ENCODE measurements around the gene RAB11FIP5.

Gene RAB11FIP5

DNA sequence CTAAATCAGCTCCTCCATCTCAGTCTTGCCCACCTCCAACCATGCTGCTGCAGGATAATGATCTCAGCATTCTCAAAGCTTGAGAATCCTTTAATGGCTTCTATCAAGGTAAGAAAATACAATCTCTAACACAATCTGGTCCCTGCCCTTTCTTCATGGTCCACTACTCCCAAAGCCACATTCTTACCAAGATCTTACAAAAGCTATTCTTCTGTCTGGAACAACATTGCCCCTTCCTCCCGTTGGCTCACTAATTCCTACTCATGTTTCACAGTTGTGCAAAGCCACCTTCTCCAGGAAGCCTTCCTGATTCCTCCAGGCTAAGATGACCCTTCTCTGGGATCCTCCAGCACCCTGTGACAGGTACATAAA is 35.3 kb downstream of the RAB11FIP5 start:
- peaks cover 9 to 76% (median 43%) of the 10 kb centered on the region in 11 experiments; a peak in 17 of 22 replicates for H4K20me1 ChIP-seq
- H3K9ac ChIP-seq, result 0 out of 22 replicates have a peak overlapping the region, but pooled peaks of 1 of the 11 experiments have one; percentile 6
- H3K4me2 ChIP-seq, result peak overlapping the region in 8 of 11 experiments; percentile 71 to 89 (median 82); a peak in 15 of 22 replicates
- H3K27me3 ChIP-seq, result no peaks in the 10 kb centered on the region
- no peak for TF ChIP-seq Cebpa-rat (IDR thresholded peaks at IDR 0.05)
- no peak overlapping the region; a peak in 1 of 22 replicates for H3K27ac ChIP-seq
- no peak overlapping the region for H3K4me3 ChIP-seq
- H3K9me3 ChIP-seq (replicated peaks in 1 of 11), result no peaks in the 10 kb centered on the region
- peaks cover 20 to 57% (median 49%) of the 10 kb centered on the region in 10 experiments for H3K4me1 ChIP-seq
- peaks cover 0 to 58% (median 13%) of the 10 kb centered on the region in 11 experiments; a peak in 13 of 22 replicates for H3K36me3 ChIP-seq

DNA sequence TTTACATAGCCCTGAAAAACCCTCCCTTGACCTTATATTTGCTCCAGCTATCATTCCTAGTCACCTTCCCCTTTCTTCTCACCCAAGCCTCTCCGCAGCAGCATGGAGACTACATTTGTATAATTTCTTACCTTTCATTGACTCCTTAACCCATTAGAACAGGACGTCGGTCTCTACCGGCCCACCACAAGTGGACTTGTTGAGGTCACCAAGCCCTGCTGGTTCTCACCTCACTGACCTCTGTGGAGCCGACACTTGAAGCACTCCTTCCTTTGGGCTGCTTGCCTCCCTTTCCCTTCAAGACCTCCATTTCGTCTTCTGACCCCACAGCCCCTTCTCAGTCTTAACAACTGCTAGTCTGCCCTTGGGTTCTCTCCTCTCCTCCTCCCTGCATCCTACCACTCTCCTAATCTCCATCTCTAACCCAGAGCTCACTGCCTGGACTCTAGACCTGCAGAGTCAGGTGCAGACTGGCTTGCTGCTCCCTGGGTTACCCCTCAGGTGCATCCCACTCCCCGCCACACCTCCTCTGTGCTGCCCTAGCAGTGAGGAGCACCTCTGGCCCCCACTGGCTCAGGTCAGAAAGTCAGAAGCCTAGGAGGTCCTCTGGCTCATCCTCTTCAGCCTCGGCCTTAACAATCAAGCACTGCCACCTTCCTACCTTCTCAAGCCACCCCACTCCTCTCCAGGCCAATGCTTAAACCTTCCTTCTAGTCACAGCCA is 35.9 kb downstream of the RAB11FIP5 start:
- H3K36me3 ChIP-seq, result peaks cover 0 to 58% (median 12%) of the 10 kb centered on the region in 11 experiments; a peak in 13 of 22 replicates
- H3K27me3 ChIP-seq, result no peaks in the 10 kb centered on the region
- H3K9ac ChIP-seq, result 0 out of 22 replicates have a peak overlapping the region, but pooled peaks of 1 of the 11 experiments have one; percentile 6
- H4K20me1 ChIP-seq, result peaks cover 9 to 70% (median 38%) of the 10 kb centered on the region in 11 experiments; a peak in 17 of 22 replicates
- no peaks in the 10 kb centered on the region for H3K9me3 ChIP-seq (replicated peaks in 1 of 11)
- H3K4me2 ChIP-seq, result peak overlapping the region in 3 of 11 experiments; percentile 82 to 84 (median 83); a peak in 4 of 22 replicates
- H3K27ac ChIP-seq, result no peak overlapping the region
- H3K4me3 ChIP-seq, result no peak overlapping the region
- H3K4me1 ChIP-seq, result peaks cover 24 to 57% (median 52%) of the 10 kb centered on the region in 10 experiments
- TF ChIP-seq Cebpa-rat (IDR thresholded peaks at IDR 0.05), result no peak

DNA sequence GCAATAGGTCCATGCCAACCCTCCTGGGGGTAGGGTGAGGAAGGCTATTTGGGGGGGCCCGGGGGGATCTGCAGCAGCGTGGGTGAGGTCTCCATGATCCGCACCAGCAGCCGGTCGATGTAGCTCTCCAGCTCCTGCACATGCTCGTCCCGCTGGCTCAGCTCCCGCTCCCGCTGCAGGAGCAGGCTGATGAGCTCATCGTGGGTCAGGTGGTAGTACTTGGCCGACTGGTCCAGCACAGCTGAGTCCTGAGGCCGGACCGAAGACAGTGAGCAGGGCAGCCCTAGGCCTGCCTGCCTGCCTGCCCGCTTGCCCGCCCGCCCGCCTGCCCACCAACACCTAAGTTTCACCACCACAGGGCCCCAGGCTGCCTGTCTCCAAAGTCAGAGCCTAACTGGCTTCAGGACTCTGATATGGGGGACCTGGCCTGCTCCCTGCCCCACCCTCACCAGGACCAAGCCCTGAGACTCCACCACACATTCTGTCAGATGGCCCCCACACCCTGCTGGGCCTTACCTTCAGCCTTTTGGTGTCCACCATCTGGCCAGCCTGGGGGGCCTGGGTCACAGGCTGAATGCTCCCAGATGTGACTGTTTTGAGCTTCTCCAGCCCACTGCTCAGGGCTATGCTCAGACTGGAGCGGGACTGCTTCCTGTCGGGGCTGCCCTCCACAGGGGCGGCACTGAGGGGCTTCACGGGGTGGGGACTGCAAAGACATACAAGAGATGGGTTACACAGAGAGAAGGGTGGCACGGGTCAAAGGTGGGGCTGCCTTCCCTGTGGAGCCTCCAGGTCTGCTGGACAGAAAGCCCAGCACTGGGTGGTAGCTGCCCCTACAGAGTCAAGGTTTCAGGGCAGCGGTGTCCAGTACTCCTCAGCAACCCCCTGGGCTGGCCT is 37.0 kb downstream of the RAB11FIP5 start:
- no peak overlapping the region for H3K4me2 ChIP-seq
- no peak overlapping the region for H3K9ac ChIP-seq
- H4K20me1 ChIP-seq, result peaks cover 5 to 60% (median 29%) of the 10 kb centered on the region in 11 experiments; a peak in 16 of 22 replicates
- peaks cover 14 to 47% (median 42%) of the 10 kb centered on the region in 10 experiments for H3K4me1 ChIP-seq
- H3K4me3 ChIP-seq, result no peak overlapping the region
- H3K9me3 ChIP-seq (replicated peaks in 1 of 11), result no peaks in the 10 kb centered on the region
- TF ChIP-seq Cebpa-rat (IDR thresholded peaks at IDR 0.05), result no peak
- no peaks in the 10 kb centered on the region for H3K27me3 ChIP-seq
- no peak overlapping the region for H3K27ac ChIP-seq
- peaks cover 0 to 58% (median 12%) of the 10 kb centered on the region in 11 experiments; a peak in 13 of 22 replicates for H3K36me3 ChIP-seq

DNA sequence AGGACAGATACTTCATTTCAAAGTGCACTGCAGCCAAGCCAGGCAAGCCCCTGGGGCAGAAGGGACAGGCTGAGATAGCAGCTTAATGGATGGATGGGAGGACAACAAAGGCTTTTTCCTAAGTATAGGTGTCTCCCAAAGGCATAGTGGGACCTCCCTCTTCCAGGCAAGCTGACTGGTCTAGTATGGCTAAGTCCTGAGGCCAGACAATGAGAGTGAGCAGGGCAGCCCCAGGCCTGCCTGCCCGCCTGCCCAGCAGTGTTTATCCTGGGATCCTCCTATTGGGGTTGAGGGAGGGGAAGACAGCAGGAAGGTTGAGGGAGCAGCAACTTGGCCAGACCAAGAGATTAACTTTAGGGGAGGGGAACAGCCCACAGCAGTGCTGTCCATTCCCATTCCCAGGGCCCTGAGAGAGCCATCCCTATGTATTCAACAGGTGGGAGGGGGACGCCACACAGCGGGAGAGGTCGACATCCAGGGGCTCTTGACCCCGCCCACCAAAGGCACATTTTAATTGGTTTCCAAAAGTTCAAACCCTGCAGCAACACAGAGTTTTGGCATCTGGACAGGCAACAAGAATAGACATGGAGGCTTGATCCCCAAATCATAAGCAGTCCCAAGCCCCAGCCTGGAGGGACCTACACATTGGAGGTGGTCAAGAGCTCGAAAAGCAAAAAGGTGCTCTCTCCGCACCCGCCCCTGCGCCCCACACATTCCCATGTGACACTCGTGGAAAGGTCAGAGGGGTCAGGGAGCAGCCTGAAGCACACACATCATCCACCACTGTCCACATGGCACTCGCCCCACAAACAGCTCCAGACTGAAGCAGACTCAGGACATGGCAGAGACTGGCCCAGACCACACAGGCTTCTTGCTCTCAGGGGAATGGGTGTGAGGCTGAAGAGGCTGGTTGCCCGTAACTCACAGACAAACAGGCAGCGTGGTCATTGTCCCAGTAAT is 38.4 kb downstream of the RAB11FIP5 start:
- Histone ChIP-seq H3K27ac (no peak overlapping the region), H3K27me3 (no peaks in the 10 kb centered on the region), H3K36me3 (peaks cover 0 to 47% (median 11%) of the 10 kb centered on the region in 11 experiments; a peak in 11 of 22 replicates), H3K4me3 (no peak overlapping the region), H3K9ac (0 out of 22 replicates have a peak overlapping the region, but pooled peaks of 2 of the 11 experiments have one; percentile 10 to 14), H3K4me1 (peaks cover 13 to 44% (median 38%) of the 10 kb centered on the region in 10 experiments), H4K20me1 (peaks cover 3 to 47% (median 21%) of the 10 kb centered on the region in 11 experiments; a peak in 15 of 22 replicates), H3K9me3 (replicated peaks in 1 of 11) (no peaks in the 10 kb centered on the region), H3K4me2 (no peak overlapping the region)
- TF ChIP-seq Cebpa-rat (IDR thresholded peaks at IDR 0.05), result no peak

DNA sequence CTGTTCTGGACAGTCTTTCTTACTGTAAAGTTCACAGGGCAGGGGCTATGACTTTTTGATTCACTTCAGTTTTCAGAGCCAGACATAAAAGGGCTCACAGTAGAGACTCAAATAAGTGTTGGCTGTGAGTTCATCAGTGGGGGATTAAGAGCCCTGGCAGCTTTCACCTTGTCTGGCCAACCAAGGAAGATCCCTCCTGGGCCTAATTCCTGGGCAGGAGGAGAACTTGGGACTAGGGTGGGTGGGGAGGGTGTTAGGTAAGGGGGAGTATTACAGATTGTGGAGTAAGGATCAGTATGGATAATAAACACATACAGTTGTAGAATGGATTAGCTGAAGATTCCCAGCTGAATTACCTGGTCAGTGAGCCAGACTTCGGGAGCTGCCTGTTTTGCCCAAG is 40.3 kb downstream of the RAB11FIP5 start:
- Histone ChIP-seq H3K9ac (peak overlapping the region in 9 of 11 experiments; percentile 87 to 92 (median 89); a peak in 17 of 22 replicates), H4K20me1 (peaks cover 0 to 47% (median 12%) of the 10 kb centered on the region in 11 experiments; a peak in 12 of 22 replicates), H3K4me2 (peak overlapping the region; percentile 88 to 97 (median 93)), H3K4me1 (peaks cover 18 to 31% (median 25%) of the 10 kb centered on the region in 10 experiments), H3K9me3 (replicated peaks in 1 of 11) (no peaks in the 10 kb centered on the region), H3K4me3 (peak overlapping the region; percentile 75 to 92 (median 81); a peak in 18 of 20 replicates), H3K27ac (peak overlapping the region in 7 of 11 experiments; percentile 81 to 93 (median 91); a peak in 6 of 22 replicates), H3K36me3 (peaks cover 0 to 34% (median 11%) of the 10 kb centered on the region in 11 experiments; a peak in 11 of 22 replicates), H3K27me3 (no peaks in the 10 kb centered on the region)
- TF ChIP-seq Cebpa-rat (IDR thresholded peaks at IDR 0.05), result no peak

DNA sequence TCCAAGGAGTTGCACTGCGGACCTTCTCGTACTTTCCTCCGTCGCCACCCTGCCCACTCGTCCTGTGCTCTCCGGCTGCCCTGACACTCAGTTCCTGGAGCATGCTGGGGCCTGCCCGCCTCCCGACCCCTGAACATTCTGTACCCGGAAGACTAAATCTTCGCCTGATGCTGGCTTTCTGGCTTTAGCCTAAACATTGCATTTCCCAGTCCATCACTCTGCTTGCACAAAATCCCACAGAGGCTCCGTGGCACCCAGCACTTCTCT is 40.7 kb downstream of the RAB11FIP5 start:
- peak overlapping the region; percentile 79 to 92 (median 89) for H3K9ac ChIP-seq
- peaks cover 0 to 43% (median 9%) of the 10 kb centered on the region in 11 experiments; a peak in 12 of 22 replicates for H4K20me1 ChIP-seq
- no peaks in the 10 kb centered on the region for H3K9me3 ChIP-seq (replicated peaks in 1 of 11)
- H3K4me2 ChIP-seq, result peak overlapping the region; percentile 88 to 97 (median 93)
- peak overlapping the region in 10 of 11 experiments; percentile 80 to 93 (median 90); a peak in 19 of 22 replicates for H3K27ac ChIP-seq
- H3K36me3 ChIP-seq, result peaks cover 0 to 30% (median 11%) of the 10 kb centered on the region in 11 experiments; a peak in 11 of 22 replicates
- no peaks in the 10 kb centered on the region for H3K27me3 ChIP-seq
- peak overlapping the region; percentile 75 to 92 (median 81) for H3K4me3 ChIP-seq
- peaks cover 15 to 27% (median 22%) of the 10 kb centered on the region in 10 experiments for H3K4me1 ChIP-seq
- no peak for TF ChIP-seq Cebpa-rat (IDR thresholded peaks at IDR 0.05)

DNA sequence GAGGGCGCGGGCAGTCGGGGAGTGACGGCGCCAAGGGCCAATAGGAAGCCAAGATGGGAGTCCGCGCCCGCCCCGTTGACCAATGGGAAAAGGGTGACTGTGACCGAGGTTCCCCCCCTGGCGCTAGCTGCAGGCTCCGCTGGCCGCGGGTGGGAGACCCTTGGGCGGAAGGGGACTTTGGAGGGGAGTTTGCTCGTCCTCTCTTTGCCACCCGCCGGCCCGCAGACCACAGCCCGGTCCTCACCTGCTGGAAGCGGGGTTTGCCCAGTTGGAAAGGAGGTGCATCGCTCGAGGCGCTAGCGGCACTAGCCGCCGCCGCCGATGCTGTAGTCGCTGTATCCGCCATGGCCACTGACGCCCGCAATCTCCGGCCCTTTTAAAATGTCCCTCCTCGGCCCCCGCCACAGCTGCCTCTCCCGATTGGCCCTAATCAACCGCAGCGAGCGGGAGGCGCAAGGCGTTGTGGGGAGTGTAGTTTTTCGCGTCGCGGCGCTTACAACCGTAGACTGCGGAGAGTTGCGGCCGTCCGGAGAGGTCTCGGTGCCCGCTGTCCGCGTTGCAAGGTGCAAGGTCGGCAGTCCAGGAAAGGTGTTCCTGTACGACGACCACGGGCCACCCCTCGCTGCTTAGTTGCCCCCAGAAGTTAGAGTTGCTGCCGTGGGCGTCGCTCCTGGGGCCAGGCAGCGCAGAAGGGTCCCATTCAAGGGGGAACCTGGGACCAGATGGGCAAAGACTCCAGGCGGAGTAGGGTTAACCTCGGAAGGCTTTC is 41.2 kb downstream of the RAB11FIP5 start, which contains the start of gene SFXN5:
SFXN5 (minus strand) TSS at position 353 of the 769 bp plus-strand sequence; CDS start at position 346, 7 bp downstream.
- Histone ChIP-seq H3K27ac (peak within 1 kb of the TSS; percentile 70 to 93 (median 90)), H3K36me3 (peaks cover 0 to 25% (median 11%) of the 10 kb centered on the region in 11 experiments; a peak in 11 of 22 replicates), H3K4me3 (peak within 1 kb of the TSS; percentile 75 to 92 (median 81)), H3K27me3 (no peaks in the 10 kb centered on the region), H3K4me2 (peak within 1 kb of the TSS; percentile 88 to 97 (median 93)), H3K9ac (peak within 1 kb of the TSS; percentile 79 to 92 (median 89)), H4K20me1 (peaks cover 0 to 38% (median 5%) of the 10 kb centered on the region in 11 experiments; a peak in 10 of 22 replicates), H3K9me3 (replicated peaks in 1 of 11) (no peaks in the 10 kb centered on the region), H3K4me1 (peaks cover 15 to 27% (median 22%) of the 10 kb centered on the region in 10 experiments)
- TF ChIP-seq Cebpa-rat (IDR thresholded peaks at IDR 0.05), result no peak
